Adrenal gland (tissue), 5 donors: ENCODE data around the gene COMMD8.

Experiments used
- CTCF ChIP-seq, 6 experiments: fragments of 450-650 bp in 4 of 6; fragments of 200-600 bp in 2 of 6; sonication (generic) in 1 of 6; IDR thresholded peaks; 1 replicate in 5 of 6; 2 replicates in 1 of 6; pipeline versions ENCODE4 v1.5.1 to v1.8.0; 2016 to 2021; ENCODE audit warnings: antibody characterized with exemption in 6 of 6, mild to moderate bottlenecking in 2 of 6, moderate library complexity in 1 of 6
- POLR2A ChIP-seq, 2 donors: fragments of 450-650 bp; IDR thresholded peaks; one replicate each; pipeline ENCODE4 v1.6.1; 2017; ENCODE audit warnings: antibody characterized with exemption in 2 of 2, mild to moderate bottlenecking in 2 of 2, moderate library complexity in 1 of 2
- donor health status: DM: no; HTN: no; CAD: no.

- TF ChIP-seq CTCF (IDR thresholded peaks at IDR 0.05): no peak
- no peak for TF ChIP-seq POLR2A (IDR thresholded peaks at IDR 0.05)
These were observed 7.6 kb upstream of the COMMD8 start for GRCh38 chr4:47471064-47471463.
